Neuronal stem cell (in vitro differentiated cells): Measurements from ENCODE around the gene SCFD2.

ENCODE experiments used
- DNase-seq: peaks from one replicate; pipeline ENCODE4 v3.0.0-alpha.2; 2013; ENCODE audit warnings: low spot score
- H2AFZ ChIP-seq: one replicate; pipeline ENCODE4 v1.6.1; 2013; ENCODE audit warnings: mild to moderate bottlenecking, low read length, inconsistent platforms
- H2AK5ac ChIP-seq: 2 replicates; pipeline ENCODE4 v1.6.1; 2013; ENCODE audit warnings: low read depth, mild to moderate bottlenecking, inconsistent platforms, low read length, moderate library complexity, mixed read lengths
- H2BK120ac ChIP-seq: 2 replicates; pipeline ENCODE4 v1.6.1; 2013; ENCODE audit warnings: low read depth, mild to moderate bottlenecking, inconsistent platforms, low read length, moderate library complexity, mixed read lengths
- H2BK12ac ChIP-seq: one replicate; pipeline ENCODE4 v1.6.1; 2013; ENCODE audit warnings: low read length, inconsistent platforms
- H2BK15ac ChIP-seq: 2 replicates; pipeline ENCODE4 v1.6.1; 2013; ENCODE audit warnings: mild to moderate bottlenecking, low read length, inconsistent platforms, mixed read lengths
- H2BK5ac ChIP-seq: one replicate; pipeline ENCODE4 v1.6.1; 2013; ENCODE audit warnings: inconsistent platforms, mild to moderate bottlenecking, low read length, moderate library complexity
- H3K14ac ChIP-seq: one replicate; pipeline ENCODE4 v1.6.1; 2013; ENCODE audit warnings: low read length, inconsistent platforms
- H3K18ac ChIP-seq: 2 replicates; pipeline ENCODE4 v1.6.1; 2013; ENCODE audit warnings: low read length, inconsistent platforms
- H3K23ac ChIP-seq: 2 replicates; pipeline ENCODE4 v1.6.1; 2013; ENCODE audit warnings: low read depth, mild to moderate bottlenecking, mixed read lengths, low read length, inconsistent platforms; ENCODE audit not compliant: poor library complexity
- H3K27ac ChIP-seq: replicated peaks from 3 replicates; pipeline ENCODE4 v1.5.1; 2013; ENCODE audit warnings: low read length, inconsistent platforms
- H3K27me3 ChIP-seq, 3 experiments: 2 replicates each; pipeline ENCODE4 v1.6.1; 2013; ENCODE audit warnings: low read length in 3 of 3, mild to moderate bottlenecking in 2 of 3, inconsistent platforms in 1 of 3, low read depth in 1 of 3, mixed read lengths in 1 of 3, moderate library complexity in 1 of 3; ENCODE audit not compliant: control insufficient read depth in 3 of 3, insufficient read depth in 3 of 3
- H3K36me3 ChIP-seq, 2 donors: replicated peaks in 1 of 2; 2 replicates each; pipeline ENCODE4 v1.6.1; 2013; ENCODE audit warnings: low read length in 2 of 2; ENCODE audit not compliant: control insufficient read depth in 2 of 2, insufficient read depth in 2 of 2
- H3K4ac ChIP-seq: 2 replicates; pipeline ENCODE4 v1.6.1; 2013; ENCODE audit warnings: inconsistent platforms, mild to moderate bottlenecking, low read length, moderate library complexity
- H3K4me1 ChIP-seq, 2 donors: 1 replicate in 1 of 2; 2 replicates in 1 of 2; pipeline ENCODE4 v1.6.1; 2013; ENCODE audit warnings: low read length in 2 of 2, low read depth in 1 of 2; ENCODE audit not compliant: control insufficient read depth in 2 of 2, insufficient read depth in 1 of 2
- H3K4me2 ChIP-seq: one replicate; pipeline ENCODE4 v1.6.1; 2013; ENCODE audit warnings: mild to moderate bottlenecking, low read length, inconsistent platforms; ENCODE audit not compliant: insufficient read depth, poor library complexity, severe bottlenecking
- H3K4me3 ChIP-seq, 2 donors: 2 replicates each; pipeline ENCODE4 v1.5.1; 2013; ENCODE audit warnings: low read length in 2 of 2, mild to moderate bottlenecking in 2 of 2, inconsistent platforms in 1 of 2, moderate library complexity in 1 of 2
- H3K79me1 ChIP-seq: one replicate; pipeline ENCODE4 v1.6.1; 2013; ENCODE audit warnings: low read depth, mild to moderate bottlenecking, inconsistent platforms, low read length, moderate library complexity
- H3K9ac ChIP-seq: one replicate; pipeline ENCODE4 v1.6.1; 2013; ENCODE audit warnings: mild to moderate bottlenecking, low read depth, low read length, inconsistent platforms; ENCODE audit not compliant: poor library complexity
- H3K9me3 ChIP-seq, 2 donors: replicated peaks in 1 of 2; 2 replicates each; pipeline versions ENCODE3 to v1.6.1; 2013; ENCODE audit warnings: low read length in 2 of 2, mild to moderate bottlenecking in 2 of 2, inconsistent platforms in 1 of 2, low read depth in 1 of 2, mixed read lengths in 1 of 2, moderate library complexity in 1 of 2; ENCODE audit not compliant: control insufficient read depth in 2 of 2, insufficient read depth in 1 of 2
- H4K8ac ChIP-seq: one replicate; pipeline ENCODE4 v1.6.1; 2013; ENCODE audit warnings: low read depth, mild to moderate bottlenecking, inconsistent platforms, low read length, moderate library complexity
- H4K91ac ChIP-seq: one replicate; pipeline ENCODE4 v1.6.1; 2013; ENCODE audit warnings: low read length, low read depth, mild to moderate bottlenecking, inconsistent platforms; ENCODE audit not compliant: poor library complexity
- WGBS, 2 donors: extraction: QIAGEN DNeasy Blood & Tissue Kit; methylation state at CpG; one replicate each; pipeline ENCODE4 v1.1.7; 2013; ENCODE audit warnings: missing lambda C conversion rate in 2 of 2, mixed read lengths in 1 of 2; ENCODE audit not compliant: insufficient read length in 2 of 2, insufficient replicate concordance in 1 of 2; ENCODE audit errors: extremely low coverage in 2 of 2; 5-methylcytosine and 5-hydroxymethylcytosine counted together

Gene SCFD2

GRCh38 chr4:53194727-53195126 is 171.1 kb downstream of the SCFD2 start:
- Histone ChIP-seq H3K4ac (no peak overlapping the region), H4K8ac (no peak overlapping the region), H3K14ac (no peak overlapping the region), H4K91ac (no peak overlapping the region), H3K23ac (no peak overlapping the region), H3K9ac (no peak overlapping the region), H2AK5ac (no peak overlapping the region), H3K27ac (no peak overlapping the region), H3K27me3 (no peaks in the 10 kb centered on the region), H3K4me1 (no peaks in the 10 kb centered on the region), H2BK120ac (no peak overlapping the region), H3K4me3 (no peak overlapping the region), H3K18ac (no peak overlapping the region), H2BK5ac (no peak overlapping the region), H2BK12ac (no peak overlapping the region), H3K9me3 (no peaks in the 10 kb centered on the region), H3K4me2 (no peak overlapping the region), H3K36me3 (no peaks in the 10 kb centered on the region), H3K79me1 (no peaks in the 10 kb centered on the region), H2AFZ (no peak overlapping the region), H2BK15ac (no peak overlapping the region)
- no peak for DNase-seq
- WGBS, 2 donors = no CpG with 5 or more reads among the region's 5 CpGs

GRCh38 chr4:53193111-53193510 is 172.8 kb downstream of the SCFD2 start:
- Histone ChIP-seq H3K4me2 (no peak overlapping the region), H3K79me1 (no peaks in the 10 kb centered on the region), H3K4me3 (no peak overlapping the region), H3K14ac (no peak overlapping the region), H2AFZ (no peak overlapping the region), H2BK5ac (no peak overlapping the region), H2AK5ac (no peak overlapping the region), H3K9ac (no peak overlapping the region), H3K4ac (no peak overlapping the region), H4K91ac (no peak overlapping the region), H3K36me3 (no peaks in the 10 kb centered on the region), H3K23ac (no peak overlapping the region), H2BK12ac (no peak overlapping the region), H3K27me3 (no peaks in the 10 kb centered on the region), H2BK15ac (no peak overlapping the region), H3K18ac (no peak overlapping the region), H4K8ac (no peak overlapping the region), H3K4me1 (no peaks in the 10 kb centered on the region), H3K27ac (no peak overlapping the region), H2BK120ac (no peak overlapping the region), H3K9me3 (no peaks in the 10 kb centered on the region)
- no peak for DNase-seq
- no CpG with 5 or more reads among the region's 1 CpG for WGBS, 2 donors

- Histone ChIP-seq H3K27ac (no peak overlapping the region), H3K9me3 (no peaks in the 10 kb centered on the region), H3K4ac (no peak overlapping the region), H4K8ac (no peak overlapping the region), H3K27me3 (no peaks in the 10 kb centered on the region), H3K4me1 (no peaks in the 10 kb centered on the region), H2BK120ac (no peak overlapping the region), H2AK5ac (no peak overlapping the region), H2BK5ac (no peak overlapping the region), H3K18ac (no peak overlapping the region), H2AFZ (no peak overlapping the region), H3K14ac (no peak overlapping the region), H3K36me3 (no peaks in the 10 kb centered on the region), H3K79me1 (no peaks in the 10 kb centered on the region), H4K91ac (no peak overlapping the region), H2BK12ac (no peak overlapping the region), H3K4me3 (no peak overlapping the region), H2BK15ac (no peak overlapping the region), H3K9ac (no peak overlapping the region), H3K4me2 (no peak overlapping the region), H3K23ac (no peak overlapping the region)
- no peak for DNase-seq
- no CpG with 5 or more reads among the region's 3 CpGs for WGBS, 2 donors
Measured at GRCh38 chr4:53192496-53192895, 173.4 kb downstream of the SCFD2 start.

- no CpG with 5 or more reads among the region's 4 CpGs for WGBS, 2 donors
- Histone ChIP-seq H4K91ac (no peak overlapping the region), H2AFZ (no peak overlapping the region), H3K23ac (no peak overlapping the region), H3K9me3 (no peaks in the 10 kb centered on the region), H3K9ac (no peak overlapping the region), H3K4me2 (no peak overlapping the region), H3K14ac (no peak overlapping the region), H3K36me3 (no peaks in the 10 kb centered on the region), H2BK120ac (no peak overlapping the region), H3K4me1 (no peaks in the 10 kb centered on the region), H2AK5ac (no peak overlapping the region), H2BK5ac (no peak overlapping the region), H2BK12ac (no peak overlapping the region), H3K4ac (no peak overlapping the region), H3K27me3 (no peaks in the 10 kb centered on the region), H3K4me3 (no peak overlapping the region), H3K27ac (no peak overlapping the region), H3K79me1 (no peaks in the 10 kb centered on the region), H2BK15ac (no peak overlapping the region), H4K8ac (no peak overlapping the region), H3K18ac (no peak overlapping the region)
- no peak for DNase-seq
Measured at GRCh38 chr4:53191997-53192396, 173.9 kb downstream of the SCFD2 start.
